Neutrophil (primary cell): Measurements from ENCODE around the gene LMNB1.

Experiments
- H3K27ac ChIP-seq: fragments of 200-600 bp; sonication (generic); 2 replicates; pipeline ENCODE4 v1.5.1; 2016; ENCODE audit warnings: mild to moderate bottlenecking, moderate library complexity
- H3K27me3 ChIP-seq: fragments of 200-600 bp; sonication (generic); 2 replicates; pipeline ENCODE4 v1.6.0; 2016; ENCODE audit warnings: mild to moderate bottlenecking
- H3K36me3 ChIP-seq: fragments of 200-600 bp; sonication (generic); 2 replicates; pipeline ENCODE4 v1.5.1; 2017
- H3K4me1 ChIP-seq, 2 experiments: fragments of 200-600 bp in 1 of 2; sonication (generic) in 1 of 2; 1 replicate in 1 of 2; 2 replicates in 1 of 2; pipeline versions ENCODE4 v1.5.1 to v1.6.1; 2013 to 2016; ENCODE audit warnings: low read depth in 1 of 2, low read length in 1 of 2, mild to moderate bottlenecking in 1 of 2, moderate library complexity in 1 of 2; ENCODE audit not compliant: control insufficient read depth in 1 of 2, insufficient read depth in 1 of 2
- H3K4me3 ChIP-seq, 2 experiments: fragments of 200-600 bp in 1 of 2; sonication (generic) in 1 of 2; 1 replicate in 1 of 2; 2 replicates in 1 of 2; pipeline ENCODE4 v1.5.1; 2013 to 2016; ENCODE audit warnings: low read depth in 1 of 2, low read length in 1 of 2, mild to moderate bottlenecking in 1 of 2, moderate library complexity in 1 of 2
- H3K9me3 ChIP-seq: fragments of 200-600 bp; sonication (generic); 2 replicates; pipeline ENCODE4 v1.5.1; 2016
- CTCF ChIP-seq: fragments of 200-600 bp; sonication (generic); IDR thresholded peaks from 2 replicates; pipeline ENCODE4 v1.5.1; 2016; ENCODE audit warnings: antibody characterized with exemption

The LMNB1 gene

DNA sequence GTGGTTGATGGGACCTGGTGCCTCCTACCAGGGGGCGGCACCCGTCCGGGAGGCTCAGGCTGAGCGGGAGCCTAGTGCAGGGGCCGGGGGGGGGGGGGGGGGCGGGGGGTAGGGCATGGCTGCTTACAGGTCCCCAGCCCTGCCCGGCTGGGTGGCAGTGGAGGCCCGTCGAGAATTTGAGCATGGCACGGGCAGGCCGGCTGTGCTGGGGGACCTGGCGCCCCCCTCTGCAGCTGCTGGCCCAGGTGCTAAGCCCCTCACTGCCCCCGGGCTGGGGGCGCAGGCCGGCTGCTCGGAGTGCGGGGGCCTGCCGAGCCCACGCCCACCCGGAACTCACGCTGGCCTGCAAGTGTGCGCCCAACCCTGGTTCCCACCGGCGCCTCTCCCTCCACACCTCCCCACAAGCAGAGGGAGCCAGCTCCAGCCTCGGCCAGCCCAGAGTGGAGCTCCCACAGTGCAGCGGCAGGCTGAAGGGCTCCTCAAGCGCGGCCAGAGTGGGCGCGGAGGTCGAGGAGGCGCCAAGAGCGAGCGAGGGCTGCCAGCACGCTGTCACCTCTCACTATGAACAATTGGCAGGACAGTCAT is 77.7 kb downstream of the LMNB1 start:
- H3K4me1 ChIP-seq, result peaks cover 0 to 1% of the 10 kb centered on the region in 2 experiments
- H3K4me3 ChIP-seq, result no peak overlapping the region
- no peaks in the 10 kb centered on the region for H3K27me3 ChIP-seq

DNA sequence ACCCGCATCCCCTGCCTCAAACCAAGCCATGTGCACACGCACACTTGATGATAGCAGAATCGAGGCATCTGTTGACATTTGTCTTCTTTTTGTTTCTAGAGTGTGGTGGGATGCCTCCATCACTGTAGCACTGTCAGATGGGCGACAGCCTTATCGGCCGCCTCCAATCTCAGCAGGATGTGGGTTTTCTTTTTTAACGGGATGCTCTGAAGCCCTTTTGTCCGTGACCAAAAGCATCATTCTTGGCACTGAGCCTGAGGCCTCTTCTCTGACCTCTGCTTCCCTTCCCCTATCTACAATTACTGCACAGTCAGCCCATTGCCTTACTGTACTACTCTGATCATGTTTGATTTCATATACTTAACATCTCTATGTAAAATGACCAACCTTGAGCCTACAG is 78.3 kb downstream of the LMNB1 start:
- Histone ChIP-seq H3K36me3 (peaks cover 4% of the 10 kb centered on the region), H3K27ac (no peak overlapping the region), H3K27me3 (no peaks in the 10 kb centered on the region), H3K4me1 (no peaks in the 10 kb centered on the region), H3K4me3 (no peak overlapping the region), H3K9me3 (no peaks in the 10 kb centered on the region)
- no peak for TF ChIP-seq CTCF

More for the DNA sequence above, 77.7 kb downstream of the LMNB1 start:
- H3K9me3 ChIP-seq, result no peaks in the 10 kb centered on the region
- no peak for TF ChIP-seq CTCF
- peaks cover 4% of the 10 kb centered on the region for H3K36me3 ChIP-seq
- no peak overlapping the region for H3K27ac ChIP-seq

DNA sequence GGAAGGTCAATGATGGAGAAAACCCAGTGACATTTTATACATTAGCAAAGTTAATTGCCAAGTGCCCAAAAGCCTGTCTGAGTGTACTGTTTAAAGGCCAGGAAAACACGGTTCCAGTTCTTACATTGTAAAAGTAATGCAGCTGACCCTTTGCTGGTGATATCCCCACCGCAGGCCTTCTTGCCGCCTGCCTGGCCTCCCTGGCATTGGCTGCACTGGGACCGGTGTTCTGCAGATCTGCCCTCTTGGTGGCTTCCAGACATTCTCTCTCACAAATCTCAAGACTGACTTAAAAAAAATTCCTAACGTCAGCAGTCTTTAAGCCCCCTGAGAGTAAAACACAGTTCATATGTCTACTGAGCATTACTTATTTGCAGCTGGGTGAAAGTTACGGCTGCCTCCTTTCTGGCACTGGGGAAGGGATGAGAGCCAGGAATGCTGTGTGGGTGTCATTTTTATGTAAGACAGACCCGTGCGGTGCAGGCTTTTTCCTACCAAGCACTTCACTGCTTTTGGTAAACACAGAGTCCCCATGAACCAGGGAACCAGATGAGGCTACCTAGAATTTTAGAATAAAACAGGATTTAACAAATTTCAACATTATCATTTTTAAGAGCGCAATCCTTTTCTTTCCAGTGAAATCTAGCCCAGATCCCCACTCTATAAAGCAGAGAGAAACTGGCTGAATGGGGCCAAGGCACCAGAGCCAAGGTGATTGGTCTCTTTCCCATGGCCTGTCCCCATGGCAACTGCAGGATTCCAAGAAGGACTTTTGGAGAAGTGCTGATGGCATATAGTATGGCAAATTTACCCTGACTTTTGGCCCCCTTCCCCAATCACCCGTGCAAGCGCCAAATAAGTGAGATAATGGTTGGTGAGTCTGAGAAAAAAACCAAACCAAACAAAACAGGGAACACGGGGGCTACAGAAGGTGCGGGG is 80.8 kb downstream of the LMNB1 start:
- H3K4me3 ChIP-seq, result no peak overlapping the region
- H3K27me3 ChIP-seq, result no peaks in the 10 kb centered on the region
- no peaks in the 10 kb centered on the region for H3K4me1 ChIP-seq
- H3K9me3 ChIP-seq, result no peaks in the 10 kb centered on the region
- H3K27ac ChIP-seq, result no peak overlapping the region
- no peak for TF ChIP-seq CTCF
- H3K36me3 ChIP-seq, result peaks cover 4% of the 10 kb centered on the region

- no peak for TF ChIP-seq CTCF
- H3K4me3 ChIP-seq, result no peak overlapping the region
- H3K4me1 ChIP-seq, result no peaks in the 10 kb centered on the region
- H3K9me3 ChIP-seq, result no peaks in the 10 kb centered on the region
- H3K27me3 ChIP-seq, result no peaks in the 10 kb centered on the region
- no peak overlapping the region for H3K27ac ChIP-seq
- peaks cover 4% of the 10 kb centered on the region for H3K36me3 ChIP-seq
Observed at GRCh38 chr5:126858441-126858840, 81.5 kb downstream of the LMNB1 start.

DNA sequence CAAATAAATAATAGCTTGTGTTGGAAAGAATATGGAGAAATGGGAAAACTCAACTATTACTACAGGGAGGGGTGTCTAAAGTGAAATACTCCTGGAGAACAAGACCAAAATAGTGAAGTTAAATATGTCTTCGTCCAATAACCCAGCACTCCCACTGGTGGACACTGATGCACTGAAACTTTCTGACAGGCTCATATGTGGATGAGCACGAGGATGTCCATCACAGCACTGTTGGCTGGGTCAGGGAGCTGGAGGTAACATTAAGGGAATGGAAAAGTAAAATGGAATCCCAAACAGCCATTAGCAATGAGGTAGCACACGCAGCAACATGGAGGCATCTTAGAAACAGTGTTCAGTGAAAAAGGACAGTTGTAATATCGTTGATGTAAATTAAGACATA is 86.5 kb downstream of the LMNB1 start:
- peaks cover 0 to 3% of the 10 kb centered on the region in 2 experiments for H3K4me1 ChIP-seq

More for the DNA sequence above, 86.5 kb downstream of the LMNB1 start:
- Histone ChIP-seq H3K36me3 (peaks cover 2% of the 10 kb centered on the region), H3K27ac (no peak overlapping the region), H3K9me3 (no peaks in the 10 kb centered on the region), H3K4me3 (no peak overlapping the region), H3K27me3 (peaks cover 5% of the 10 kb centered on the region)
- no peak for TF ChIP-seq CTCF
